Measurements from ENCODE around the gene NDUFV1. TPM values are rescaled to one million over a fixed set of nuclear protein-coding genes. Genes with fewer than 3 reads are reported as not detected.
"Not testable (repeated sequence)": the region's sequence is repeated elsewhere in the genome, so short reads cannot be mapped to it uniquely, and the experiment has no call there.

The NDUFV1 gene
- total and polyA plus RNA-seq, 4 donors, result 144 to 292 (median 231) TPM

GRCh38 chr11:67651976-67652781 is 45.4 kb downstream of the NDUFV1 start:
- peak in 3 of 6 donors; percentile 10 to 87 (median 39) for DNase-seq (ENCODE audit: low read depth in 4 of 6, low spot score in 6 of 6)
- H3K36me3 ChIP-seq (ENCODE audit: control insufficient read depth, insufficient read depth, low read length), result no peaks in the 10 kb centered on the region
- no peak overlapping the region for H3K4me3 ChIP-seq (ENCODE audit: low read depth, low read length)
- peaks cover 12% of the 10 kb centered on the region for H3K4me1 ChIP-seq (ENCODE audit: control insufficient read depth, insufficient read depth, low read length)
- H3K27ac ChIP-seq (ENCODE audit: low read depth, low read length), result no peak overlapping the region
- no peaks in the 10 kb centered on the region for H3K9me3 ChIP-seq (ENCODE audit: control insufficient read depth, insufficient read depth, low read length)
- WGBS (ENCODE audit: insufficient coverage), result no CpG with 5 or more reads among the region's 13 CpGs
- H3K27me3 ChIP-seq (ENCODE audit: control insufficient read depth, insufficient read depth, low read length), result no peaks in the 10 kb centered on the region

GRCh38 chr11:67652965-67653845 is 46.5 kb downstream of the NDUFV1 start:
- H3K4me1 ChIP-seq (ENCODE audit: control insufficient read depth, insufficient read depth, low read length), result peaks cover 12% of the 10 kb centered on the region
- DNase-seq (ENCODE audit: low read depth in 4 of 6, low spot score in 6 of 6), result no peak
- no peaks in the 10 kb centered on the region for H3K9me3 ChIP-seq (ENCODE audit: control insufficient read depth, insufficient read depth, low read length)
- H3K27me3 ChIP-seq (ENCODE audit: control insufficient read depth, insufficient read depth, low read length), result no peaks in the 10 kb centered on the region
- H3K36me3 ChIP-seq (ENCODE audit: control insufficient read depth, insufficient read depth, low read length), result no peaks in the 10 kb centered on the region
- 100% methylated on average over 2 of the region's 15 CpGs for WGBS (ENCODE audit: insufficient coverage)
- H3K4me3 ChIP-seq (ENCODE audit: low read depth, low read length), result no peak overlapping the region
- no peak overlapping the region for H3K27ac ChIP-seq (ENCODE audit: low read depth, low read length)

- Histone ChIP-seq H3K27me3 (ENCODE audit: control insufficient read depth, insufficient read depth, low read length) (no peaks in the 10 kb centered on the region), H3K36me3 (ENCODE audit: control insufficient read depth, insufficient read depth, low read length) (no peaks in the 10 kb centered on the region), H3K4me1 (ENCODE audit: control insufficient read depth, insufficient read depth, low read length) (peaks cover 5% of the 10 kb centered on the region), H3K4me3 (ENCODE audit: low read depth, low read length) (no peak overlapping the region), H3K9me3 (ENCODE audit: control insufficient read depth, insufficient read depth, low read length) (no peaks in the 10 kb centered on the region), H3K27ac (ENCODE audit: low read depth, low read length) (no peak overlapping the region)
- DNase-seq (ENCODE audit: low read depth in 4 of 6, low spot score in 6 of 6), result no peak
- 79% methylated on average over 8 of the region's 9 CpGs for WGBS (ENCODE audit: insufficient coverage)
These were observed 47.5 kb downstream of the NDUFV1 start for GRCh38 chr11:67654225-67654624.

GRCh38 chr11:67656278-67656922 is 49.7 kb downstream of the NDUFV1 start:
- Histone ChIP-seq H3K4me3 (ENCODE audit: low read depth, low read length) (no peak overlapping the region), H3K4me1 (ENCODE audit: control insufficient read depth, insufficient read depth, low read length) (no peaks in the 10 kb centered on the region), H3K36me3 (ENCODE audit: control insufficient read depth, insufficient read depth, low read length) (no peaks in the 10 kb centered on the region), H3K27ac (ENCODE audit: low read depth, low read length) (no peak overlapping the region), H3K27me3 (ENCODE audit: control insufficient read depth, insufficient read depth, low read length) (no peaks in the 10 kb centered on the region), H3K9me3 (ENCODE audit: control insufficient read depth, insufficient read depth, low read length) (no peaks in the 10 kb centered on the region)
- 92% methylated on average over 3 of the region's 4 CpGs for WGBS (ENCODE audit: insufficient coverage)
- DNase-seq (ENCODE audit: low read depth in 4 of 6, low spot score in 6 of 6), result no peak

GRCh38 chr11:67657300-67657699 is 50.6 kb downstream of the NDUFV1 start:
- H3K27ac ChIP-seq (ENCODE audit: low read depth, low read length), result no peak overlapping the region
- H3K4me1 ChIP-seq (ENCODE audit: control insufficient read depth, insufficient read depth, low read length), result no peaks in the 10 kb centered on the region
- H3K36me3 ChIP-seq (ENCODE audit: control insufficient read depth, insufficient read depth, low read length), result no peaks in the 10 kb centered on the region
- no peaks in the 10 kb centered on the region for H3K27me3 ChIP-seq (ENCODE audit: control insufficient read depth, insufficient read depth, low read length)
- H3K4me3 ChIP-seq (ENCODE audit: low read depth, low read length), result no peak overlapping the region
- no CpG with 5 or more reads among the region's 3 CpGs for WGBS (ENCODE audit: insufficient coverage)
- no peaks in the 10 kb centered on the region for H3K9me3 ChIP-seq (ENCODE audit: control insufficient read depth, insufficient read depth, low read length)
- no peak for DNase-seq (ENCODE audit: low read depth in 4 of 6, low spot score in 6 of 6)

GRCh38 chr11:67659651-67660165 is 53.0 kb downstream of the NDUFV1 start:
- H3K4me1 ChIP-seq (ENCODE audit: control insufficient read depth, insufficient read depth, low read length); H3K27ac ChIP-seq (ENCODE audit: low read depth, low read length); H3K27me3 ChIP-seq (ENCODE audit: control insufficient read depth, insufficient read depth, low read length); DNase-seq (ENCODE audit: low read depth in 4 of 6, low spot score in 6 of 6); H3K9me3 ChIP-seq (ENCODE audit: control insufficient read depth, insufficient read depth, low read length); H3K4me3 ChIP-seq (ENCODE audit: low read depth, low read length); H3K36me3 ChIP-seq (ENCODE audit: control insufficient read depth, insufficient read depth, low read length): not testable (repeated sequence)
- no CpG with 5 or more reads among the region's 5 CpGs for WGBS (ENCODE audit: insufficient coverage)

GRCh38 chr11:67660752-67661151 is 54.0 kb downstream of the NDUFV1 start:
- not testable (repeated sequence) for H3K9me3 ChIP-seq (ENCODE audit: control insufficient read depth, insufficient read depth, low read length); H3K36me3 ChIP-seq (ENCODE audit: control insufficient read depth, insufficient read depth, low read length); H3K27me3 ChIP-seq (ENCODE audit: control insufficient read depth, insufficient read depth, low read length); DNase-seq (ENCODE audit: low read depth in 4 of 6, low spot score in 6 of 6); H3K4me3 ChIP-seq (ENCODE audit: low read depth, low read length); H3K27ac ChIP-seq (ENCODE audit: low read depth, low read length); H3K4me1 ChIP-seq (ENCODE audit: control insufficient read depth, insufficient read depth, low read length)
- WGBS (ENCODE audit: insufficient coverage), result no CpG with 5 or more reads among the region's 5 CpGs

Small RNA genes lying within 50 kb of the gene (small RNA-seq; reads per million reads assigned to genes)
- not detected for gene AP003385.3 (ENCODE audit: low replicate concordance)

Other genes starting within 250 kb of the NDUFV1 start
- gene CLCF1, start 233.3 kb upstream of the NDUFV1 start, total RNA-seq, result under 1 TPM; 0.50 to 0.72 TPM
- 1 to 10 TPM; 1.5 to 3.3 TPM for gene CLCF1, start 233.3 kb upstream of the NDUFV1 start, polyA plus RNA-seq (ENCODE audit: insufficient read length in 2 of 2)
- gene RAD9A, start 214.9 kb upstream of the NDUFV1 start, total RNA-seq, result 10 to 100 TPM; 10.4 to 20.9 TPM
- gene RAD9A, start 214.9 kb upstream of the NDUFV1 start, polyA plus RNA-seq (ENCODE audit: insufficient read length in 2 of 2), result 10 to 100 TPM; 31.4 to 43.5 TPM
- 100 to 1,000 TPM in 1 of 2 donors, 10 to 100 TPM in 1; 81.2 to 130 TPM for gene PPP1CA, start 205.1 kb upstream of the NDUFV1 start, total RNA-seq
- gene PPP1CA, start 205.1 kb upstream of the NDUFV1 start, polyA plus RNA-seq (ENCODE audit: insufficient read length in 2 of 2), result 100 to 1,000 TPM; 115 to 119 TPM
- 1 to 10 TPM in 1 of 2 donors, under 1 TPM in 1; 0.83 to 1.9 TPM for gene TBC1D10C, start 202.9 kb upstream of the NDUFV1 start, total RNA-seq
- gene TBC1D10C, start 202.9 kb upstream of the NDUFV1 start, polyA plus RNA-seq (ENCODE audit: insufficient read length in 2 of 2), result 1 to 10 TPM; 2.1 to 5.7 TPM
- gene CARNS1, start 191.3 kb upstream of the NDUFV1 start, total RNA-seq, result 10 to 100 TPM in 1 of 2 donors, 1 to 10 TPM in 1; 8.6 to 17.1 TPM
- 10 to 100 TPM; 34.2 to 38.6 TPM for gene CARNS1, start 191.3 kb upstream of the NDUFV1 start, polyA plus RNA-seq (ENCODE audit: insufficient read length in 2 of 2)
- gene RPS6KB2, start 178.4 kb upstream of the NDUFV1 start, total RNA-seq, result 10 to 100 TPM; 14.2 to 35.4 TPM
- gene RPS6KB2, start 178.4 kb upstream of the NDUFV1 start, polyA plus RNA-seq (ENCODE audit: insufficient read length in 2 of 2), result 10 to 100 TPM; 38.3 to 46.7 TPM
- 1 to 10 TPM in 1 of 2 donors, under 1 TPM in 1; 0.40 to 1.6 TPM for gene PTPRCAP, start 169.3 kb upstream of the NDUFV1 start, total RNA-seq
- 1 to 10 TPM; 1.9 to 3.0 TPM for gene PTPRCAP, start 169.3 kb upstream of the NDUFV1 start, polyA plus RNA-seq (ENCODE audit: insufficient read length in 2 of 2)
- gene CORO1B, start 163.5 kb upstream of the NDUFV1 start, total RNA-seq, result 10 to 100 TPM; 27.8 to 64.1 TPM
- 10 to 100 TPM; 57.7 to 58.2 TPM for gene CORO1B, start 163.5 kb upstream of the NDUFV1 start, polyA plus RNA-seq (ENCODE audit: insufficient read length in 2 of 2)
- gene GPR152, start 154.2 kb upstream of the NDUFV1 start, total RNA-seq, result not detected
- not detected for gene GPR152, start 154.2 kb upstream of the NDUFV1 start, polyA plus RNA-seq (ENCODE audit: insufficient read length in 2 of 2)
- under 1 TPM; 0.30 to 0.39 TPM for gene CABP4, start 151.6 kb upstream of the NDUFV1 start, total RNA-seq
- under 1 TPM; 0.53 to 0.67 TPM for gene CABP4, start 151.6 kb upstream of the NDUFV1 start, polyA plus RNA-seq (ENCODE audit: insufficient read length in 2 of 2)
- 10 to 100 TPM; 14.9 to 19.7 TPM for gene TMEM134, start 137.7 kb upstream of the NDUFV1 start, total RNA-seq
- 10 to 100 TPM; 48.8 to 69.0 TPM for gene TMEM134, start 137.7 kb upstream of the NDUFV1 start, polyA plus RNA-seq (ENCODE audit: insufficient read length in 2 of 2)
- gene AIP, start 123.9 kb upstream of the NDUFV1 start, total RNA-seq, result 10 to 100 TPM; 47.0 to 77.4 TPM
- gene AIP, start 123.9 kb upstream of the NDUFV1 start, polyA plus RNA-seq (ENCODE audit: insufficient read length in 2 of 2), result 10 to 100 TPM; 64.5 to 65.7 TPM
- gene PITPNM1, start 101.6 kb upstream of the NDUFV1 start, total RNA-seq, result 10 to 100 TPM; 34.0 to 48.6 TPM
- gene PITPNM1, start 101.6 kb upstream of the NDUFV1 start, polyA plus RNA-seq (ENCODE audit: insufficient read length in 2 of 2), result 100 to 1,000 TPM; 101 to 118 TPM
- 10 to 100 TPM in 1 of 2 donors, 1 to 10 TPM in 1; 8.7 to 27.5 TPM for gene CDK2AP2, start 98.8 kb upstream of the NDUFV1 start, total RNA-seq
- 10 to 100 TPM; 51.1 to 53.2 TPM for gene CDK2AP2, start 98.8 kb upstream of the NDUFV1 start, polyA plus RNA-seq (ENCODE audit: insufficient read length in 2 of 2)
- under 1 TPM in 1 of 2 donors, not detected in 1; 0.22 TPM for gene CABP2, start 83.5 kb upstream of the NDUFV1 start, total RNA-seq
- gene CABP2, start 83.5 kb upstream of the NDUFV1 start, polyA plus RNA-seq (ENCODE audit: insufficient read length in 2 of 2), result not detected
- gene GSTP1, start 23.1 kb upstream of the NDUFV1 start, total RNA-seq, result 100 to 1,000 TPM; 241 to 756 TPM
- gene GSTP1, start 23.1 kb upstream of the NDUFV1 start, polyA plus RNA-seq (ENCODE audit: insufficient read length in 2 of 2), result 100 to 1,000 TPM; 445 to 502 TPM
- 1 to 10 TPM; 2.6 to 6.8 TPM for gene NUDT8, start 23.0 kb downstream of the NDUFV1 start, total RNA-seq
- gene NUDT8, start 23.0 kb downstream of the NDUFV1 start, polyA plus RNA-seq (ENCODE audit: insufficient read length in 2 of 2), result 1 to 10 TPM; 6.2 to 6.6 TPM
- not detected for gene TBX10, start 32.8 kb downstream of the NDUFV1 start, total RNA-seq
- gene TBX10, start 32.8 kb downstream of the NDUFV1 start, polyA plus RNA-seq (ENCODE audit: insufficient read length in 2 of 2), result not detected
- gene ACY3, start 43.8 kb downstream of the NDUFV1 start, total RNA-seq, result 1 to 10 TPM in 1 of 2 donors, under 1 TPM in 1; 0.79 to 3.5 TPM
- gene ACY3, start 43.8 kb downstream of the NDUFV1 start, polyA plus RNA-seq (ENCODE audit: insufficient read length in 2 of 2), result 1 to 10 TPM; 2.3 to 6.0 TPM
- not detected for gene ALDH3B2, start 67.7 kb downstream of the NDUFV1 start, total RNA-seq
- gene ALDH3B2, start 67.7 kb downstream of the NDUFV1 start, polyA plus RNA-seq (ENCODE audit: insufficient read length in 2 of 2), result not detected